Renal pelvis (tissue), 3 donors: ENCODE measurements around the gene TOMT. TPM values are rescaled to one million over a fixed set of nuclear protein-coding genes. Genes with fewer than 3 reads are reported as not detected.

Experiments used
- polyA plus RNA-seq, 3 donors: library from polyadenylated mRNA; unstranded; fragments of 120-200 nt; gene quantifications; one replicate each; pipeline ENCODE4 v1.2.1, GENCODE V29; 2013; ENCODE audit not compliant: insufficient read length in 3 of 3

The TOMT gene
- polyA plus RNA-seq, 3 donors, result not detected

Other genes with a start within 250 kb of the TOMT start
- 1 to 10 TPM in 2 of 3 donors, under 1 TPM in 1; 0.87 to 3.0 (median 2.0) TPM for gene DEFB131B, start 227.5 kb upstream of the TOMT start, polyA plus RNA-seq
- gene XNDC1N, start 177.3 kb upstream of the TOMT start, polyA plus RNA-seq, result 10 to 100 TPM in 2 of 3 donors, 1 to 10 TPM in 1; 5.2 to 10.8 (median 10.8) TPM
- 10 to 100 TPM; 40.2 to 47.9 (median 41.8) TPM for gene RNF121, start 176.9 kb upstream of the TOMT start, polyA plus RNA-seq
- gene IL18BP, start 107.0 kb upstream of the TOMT start, polyA plus RNA-seq, result 10 to 100 TPM in 2 of 3 donors, 1 to 10 TPM in 1; 8.1 to 16.5 (median 11.6) TPM
- gene NUMA1, start 25.4 kb upstream of the TOMT start, polyA plus RNA-seq, result 100 to 1,000 TPM; 289 to 335 (median 305) TPM
- gene LRRC51, start 25.1 kb upstream of the TOMT start, polyA plus RNA-seq, result 10 to 100 TPM; 22.3 to 37.0 (median 35.1) TPM
- 100 to 1,000 TPM; 123 to 133 (median 128) TPM for gene LAMTOR1, start 2.6 kb upstream of the TOMT start, polyA plus RNA-seq
- 10 to 100 TPM; 49.3 to 59.0 (median 50.4) TPM for gene ANAPC15, start 6.8 kb downstream of the TOMT start, polyA plus RNA-seq
- 1 to 10 TPM; 1.6 to 2.8 (median 2.2) TPM for gene FOLR3, start 29.8 kb downstream of the TOMT start, polyA plus RNA-seq
- gene FOLR1, start 86.2 kb downstream of the TOMT start, polyA plus RNA-seq, result 10 to 100 TPM; 57.5 to 59.1 (median 57.9) TPM
- 10 to 100 TPM in 2 of 3 donors, 1 to 10 TPM in 1; 7.9 to 14.7 (median 10.1) TPM for gene FOLR2, start 110.9 kb downstream of the TOMT start, polyA plus RNA-seq
- gene INPPL1, start 118.8 kb downstream of the TOMT start, polyA plus RNA-seq, result 100 to 1,000 TPM; 161 to 188 (median 168) TPM
- not detected for gene PHOX2A, start 138.3 kb downstream of the TOMT start, polyA plus RNA-seq